ENCODE results near the gene TBC1D22A.

- TF ChIP-seq NFIC (IDR thresholded peaks at IDR 0.05; ENCODE audit: low read depth, low read length) (no peak), DPF2 (IDR thresholded peaks at IDR 0.05) (no peak), CTCF (IDR thresholded peaks at IDR 0.05 in 2 of 3, conservative IDR thresholded peaks at IDR 0.05 in 1 of 3; ENCODE audit: control insufficient read depth in 2 of 3, extremely low read depth in 1 of 3, insufficient read depth in 1 of 3, low read depth in 3 of 3, low read length in 3 of 3) (no peak), RELB (IDR thresholded peaks at IDR 0.05; ENCODE audit: low read depth) (no peak), NR2C2 (IDR thresholded peaks at IDR 0.05; ENCODE audit: borderline replicate concordance, control insufficient read depth, insufficient read length, low read depth) (no peak), USF1 (IDR thresholded peaks at IDR 0.05; ENCODE audit: borderline replicate concordance, extremely low read length, insufficient read depth, low read depth, low read length) (no peak), JUND (IDR thresholded peaks at IDR 0.05; ENCODE audit: low read depth, low read length) (no peak), RFX5 (IDR thresholded peaks at IDR 0.05; ENCODE audit: low read depth, low read length) (no peak), POLR2A (IDR thresholded peaks at IDR 0.05; ENCODE audit: low read depth, low read length) (no peak), ZZZ3 (IDR thresholded peaks at IDR 0.05; ENCODE audit: control insufficient read depth, insufficient read length, low read depth) (no peak)
Measured at GRCh38 chr22:46775850-46776826, 13.7 kb downstream of the TBC1D22A start.

Data from GM12878 (cell line).